Pulmonary artery endothelial cell (primary cell): ENCODE data around the gene DHRS7. TPM values are rescaled to one million over a fixed set of nuclear protein-coding genes. Genes with fewer than 3 reads are reported as not detected.
"Not testable (repeated sequence)": the region's sequence is repeated elsewhere in the genome, so short reads cannot be mapped to it uniquely, and the experiment has no call there.

Experiments
- DNase-seq: peaks from one replicate; pipeline ENCODE4 v3.0.0-alpha.2; 2011; ENCODE audit warnings: low read depth, low spot score
- total RNA-seq: library from RNA; depleted of rRNA; stranded (reverse); fragments of >200 nt; gene quantifications from 2 replicates; pipeline ENCODE4 v1.2.3, GENCODE V29; 2014

The DHRS7 gene
- total RNA-seq, 1 donor from 2014 or later = 63.6 TPM

DNA sequence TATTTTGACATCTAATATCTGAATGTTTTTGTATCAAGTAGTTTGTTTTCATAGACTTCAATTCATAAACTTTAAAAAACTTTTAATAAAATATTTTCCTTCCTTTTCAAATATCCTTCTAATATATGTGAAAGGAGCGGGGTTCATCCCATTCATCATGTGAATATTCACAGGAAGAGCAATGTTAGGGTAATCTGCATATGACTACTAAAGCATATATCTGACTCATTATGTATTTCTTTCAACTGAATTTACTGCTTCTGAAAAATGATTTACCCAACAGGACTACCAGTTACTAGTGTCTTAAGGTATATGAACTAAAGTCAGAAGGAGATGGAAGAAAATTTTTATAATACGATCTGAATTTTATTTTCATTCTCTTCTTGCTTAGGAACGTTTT is 30.5 kb downstream of the DHRS7 start:
- no peak for DNase-seq

DNA sequence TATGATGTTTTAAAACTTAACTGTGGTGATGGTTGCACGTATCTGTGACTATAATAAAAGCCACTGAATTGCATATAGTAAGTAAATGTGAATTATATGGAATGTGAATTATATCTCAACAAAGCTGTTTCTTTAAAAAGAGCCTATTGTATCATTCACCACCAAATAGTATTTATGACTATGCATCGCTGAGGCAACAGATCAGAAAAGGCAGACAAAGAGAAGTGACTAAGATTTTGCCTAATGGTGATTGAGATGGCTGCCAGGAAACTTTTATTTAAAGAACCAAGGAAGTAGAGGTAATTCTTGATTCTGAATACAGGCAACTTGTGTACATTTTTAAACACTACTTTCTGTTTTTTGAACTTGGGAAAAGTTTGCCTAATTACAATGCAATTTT is 31.7 kb downstream of the DHRS7 start:
- DNase-seq = no peak

DNA sequence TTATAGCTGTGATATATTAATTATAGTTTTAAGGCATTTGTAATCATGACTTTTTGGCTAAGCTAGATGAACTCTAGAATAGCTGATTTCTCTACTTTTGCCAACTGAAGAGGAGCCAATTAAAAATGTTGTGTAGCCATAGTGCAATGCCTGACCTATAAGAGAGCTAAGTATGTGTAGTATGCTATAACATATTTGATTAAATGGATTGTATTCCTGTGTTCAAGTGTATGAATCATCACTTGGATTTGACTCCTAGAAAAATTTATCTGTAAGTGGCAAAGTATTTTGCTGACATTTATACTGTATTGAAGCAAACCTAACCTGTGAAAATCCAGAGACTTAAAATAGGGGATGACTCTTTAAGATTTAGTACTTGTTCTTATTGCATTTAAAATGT is 39.3 kb downstream of the DHRS7 start:
- no peak for DNase-seq

DNA sequence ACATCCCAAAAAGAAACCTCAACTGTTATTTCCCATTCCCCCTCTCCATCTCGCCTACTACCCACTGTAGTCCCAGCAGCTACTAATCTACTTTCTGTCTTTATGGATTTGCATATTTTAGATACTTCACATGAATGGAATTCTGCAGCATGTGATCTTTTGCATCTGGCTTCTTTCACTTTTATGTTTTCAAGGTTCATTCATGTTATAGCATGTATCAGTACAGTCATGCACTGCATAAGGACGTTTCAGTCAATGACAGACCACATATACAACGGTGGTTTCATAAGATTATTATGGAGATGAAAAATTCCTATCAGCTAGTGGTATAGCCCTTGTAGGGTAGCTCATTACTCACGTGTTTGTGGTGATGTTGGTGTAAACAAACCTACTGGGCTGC is 49.0 kb downstream of the DHRS7 start:
- DNase-seq = no peak

DNA sequence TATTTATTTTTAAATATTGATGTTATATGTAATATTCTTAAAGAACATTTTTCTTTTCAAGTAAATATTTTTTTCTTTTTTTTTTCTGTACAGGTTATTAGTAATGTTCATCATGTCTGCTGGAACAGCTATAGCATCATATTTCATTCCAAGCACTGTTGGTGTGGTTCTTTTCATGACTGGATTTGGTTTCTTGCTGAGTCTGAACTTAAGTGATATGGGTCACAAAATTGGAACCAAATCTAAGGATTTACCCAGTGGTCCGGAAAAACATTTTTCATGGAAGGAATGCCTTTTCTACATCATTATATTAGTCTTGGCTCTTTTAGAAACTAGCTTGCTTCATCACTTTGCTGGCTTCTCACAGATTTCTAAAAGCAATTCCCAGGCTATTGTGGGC is 50.3 kb downstream of the DHRS7 start:
- DNase-seq = no peak

DNA sequence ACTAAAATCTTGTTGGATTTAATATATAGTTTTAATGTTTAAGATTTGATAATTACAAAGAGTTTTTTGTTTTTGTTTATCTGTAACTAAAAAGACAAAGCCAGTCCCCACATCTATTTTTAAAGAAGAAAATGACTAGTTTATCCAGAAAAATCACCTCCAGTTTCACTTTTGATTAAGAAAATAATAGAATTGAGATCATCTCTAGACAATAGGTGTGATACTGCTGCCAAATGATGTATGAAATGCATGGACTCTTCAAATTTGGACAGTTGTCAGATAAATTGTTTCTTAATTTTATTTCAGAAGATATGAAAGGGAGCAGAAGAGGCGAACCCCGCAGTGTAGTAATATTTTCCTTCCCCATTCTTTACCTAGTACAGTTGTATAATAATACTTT is 53.5 kb downstream of the DHRS7 start:
- DNase-seq = no peak

DNA sequence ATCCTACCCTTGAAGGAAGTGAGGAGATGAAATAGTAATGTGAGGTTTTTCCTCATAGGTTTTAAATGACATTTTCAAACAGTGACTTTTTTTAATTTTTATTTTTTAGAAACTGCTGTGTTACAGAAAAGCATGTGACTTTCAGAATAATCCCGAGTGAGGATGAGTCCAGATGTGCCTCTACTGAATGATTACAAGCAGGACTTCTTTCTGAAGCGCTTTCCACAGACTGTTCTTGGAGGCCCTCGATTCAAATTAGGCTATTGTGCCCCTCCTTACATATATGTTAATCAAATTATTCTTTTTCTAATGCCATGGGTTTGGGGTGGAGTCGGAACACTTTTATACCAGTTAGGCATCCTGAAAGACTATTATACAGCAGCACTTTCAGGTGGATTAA is 57.7 kb downstream of the DHRS7 start:
- no peak for DNase-seq

DNA sequence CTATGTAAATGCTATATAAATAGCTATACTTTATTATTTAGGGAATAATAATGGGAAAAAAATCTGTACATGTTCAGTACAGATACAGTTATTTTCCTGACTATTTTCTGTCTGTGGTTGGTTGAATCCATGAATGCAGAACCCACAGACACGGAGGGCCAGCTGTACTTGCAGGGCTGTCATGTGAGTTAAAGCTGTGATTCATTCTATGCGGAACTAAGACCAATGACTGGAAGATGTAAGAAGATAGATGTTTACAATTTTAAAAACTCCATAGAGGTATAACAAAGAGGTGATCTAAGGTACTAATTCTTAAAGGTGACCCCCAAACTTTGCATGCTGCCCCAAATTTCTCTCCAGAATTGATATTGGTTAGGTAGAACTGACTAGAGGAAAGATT is 58.9 kb downstream of the DHRS7 start:
- no peak for DNase-seq

DNA sequence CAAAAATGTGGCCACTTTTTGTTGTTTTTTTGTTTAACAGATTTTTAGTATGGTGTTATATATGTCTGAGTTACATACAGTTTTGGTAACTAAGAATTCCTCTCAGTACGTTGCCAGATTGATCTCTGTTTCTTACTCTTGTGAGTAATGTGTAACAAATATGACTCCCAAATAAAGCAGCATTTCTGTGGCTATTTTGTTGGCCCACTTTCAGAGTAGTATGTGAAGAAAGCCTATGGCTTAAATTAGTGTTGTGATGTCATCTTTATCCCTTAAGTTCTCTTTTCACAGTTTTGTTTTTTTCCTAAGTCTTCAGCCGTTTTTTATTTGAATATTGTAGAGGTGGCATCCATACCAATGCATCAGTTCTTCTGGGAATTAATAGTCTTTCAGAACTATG is 62.8 kb downstream of the DHRS7 start:
- DNase-seq = no peak

DNA sequence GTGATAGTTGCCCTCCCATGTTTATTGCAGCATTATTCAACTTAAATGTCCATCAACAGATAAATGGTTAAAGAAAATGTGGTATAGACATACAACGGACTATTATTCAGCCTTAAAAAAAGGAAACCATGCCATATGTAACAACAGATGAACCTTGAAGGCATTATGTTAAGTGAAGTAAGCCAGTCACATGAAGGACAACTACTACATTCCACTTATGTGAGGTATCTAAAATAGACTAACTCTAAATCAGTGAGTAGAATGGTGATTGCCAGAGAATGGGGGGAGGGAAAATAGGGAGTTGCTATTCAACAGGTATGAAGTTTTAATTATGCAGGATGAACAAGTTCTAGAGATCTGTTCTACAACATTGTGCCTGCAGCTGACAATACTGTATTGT is 63.4 kb downstream of the DHRS7 start:
- no peak for DNase-seq

DNA sequence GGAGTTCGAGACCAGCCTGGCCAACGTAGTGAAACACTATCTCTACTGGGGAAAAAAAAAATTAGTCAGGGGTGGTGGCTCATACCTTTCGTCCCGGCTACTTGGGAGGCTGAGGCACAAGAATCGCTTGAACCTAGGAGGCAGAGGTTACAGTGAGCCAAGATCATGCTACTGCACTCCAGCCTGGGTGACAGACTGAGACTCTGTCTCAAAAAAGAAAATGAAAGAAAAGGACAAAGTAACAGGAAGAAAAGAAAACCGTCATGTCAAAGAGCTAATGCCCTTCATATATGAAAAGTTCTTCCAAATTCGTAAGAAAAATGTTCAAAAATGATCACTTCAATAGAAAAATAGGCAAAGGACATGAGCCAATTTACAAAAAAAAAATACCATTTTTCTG is 65.3 kb downstream of the DHRS7 start:
- DNase-seq = not testable (repeated sequence)

DNA sequence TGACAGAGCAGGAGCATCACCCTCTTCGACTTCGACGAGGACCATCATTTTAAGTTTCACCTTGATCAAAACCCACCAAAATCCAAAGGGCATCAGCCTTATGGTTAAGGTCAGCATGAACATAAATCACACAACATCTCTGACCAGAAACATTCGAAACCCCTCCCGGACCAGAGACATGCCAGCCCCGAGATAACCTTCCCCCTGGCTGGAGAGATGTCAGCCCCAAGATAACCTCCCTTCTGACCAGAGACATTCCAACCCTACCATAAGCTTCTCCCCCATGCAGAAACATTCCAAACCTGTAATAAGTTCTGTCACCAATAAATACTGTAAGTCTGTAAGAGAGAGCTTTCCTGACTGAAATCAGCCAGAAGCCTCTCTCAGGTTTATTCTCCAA is 67.2 kb downstream of the DHRS7 start:
- no peak for DNase-seq

DNA sequence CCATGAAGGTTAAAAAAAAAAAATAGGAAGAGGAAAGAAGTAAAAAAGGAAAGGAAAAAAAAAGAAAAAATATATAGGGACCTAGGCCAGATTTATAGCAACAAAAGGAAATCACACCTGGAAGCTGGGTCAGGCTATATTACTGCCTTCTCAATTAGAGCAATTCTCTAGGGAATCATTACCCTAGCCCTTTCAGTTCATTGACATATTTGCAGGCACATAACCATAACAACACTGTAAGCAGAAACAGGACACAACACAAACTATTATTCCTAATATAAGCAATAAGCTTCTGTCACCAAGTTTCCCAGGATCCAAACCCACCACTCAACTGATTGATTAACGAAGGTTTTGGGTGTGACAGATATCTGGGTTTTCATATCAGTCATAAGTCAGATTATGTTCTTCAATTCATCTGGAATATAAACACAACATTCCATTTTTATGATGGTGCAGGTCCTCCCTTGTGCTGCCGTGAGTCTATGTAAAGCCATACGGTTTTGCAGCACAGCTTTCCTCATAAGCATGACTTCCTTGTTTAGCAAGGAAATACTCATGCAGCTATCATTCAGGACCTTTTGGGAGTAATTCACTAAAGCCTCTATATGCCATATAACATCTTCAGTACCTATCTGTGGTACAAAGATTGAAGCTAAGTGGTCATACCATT is 69.3 kb downstream of the DHRS7 start:
- DNase-seq = no peak

DNA sequence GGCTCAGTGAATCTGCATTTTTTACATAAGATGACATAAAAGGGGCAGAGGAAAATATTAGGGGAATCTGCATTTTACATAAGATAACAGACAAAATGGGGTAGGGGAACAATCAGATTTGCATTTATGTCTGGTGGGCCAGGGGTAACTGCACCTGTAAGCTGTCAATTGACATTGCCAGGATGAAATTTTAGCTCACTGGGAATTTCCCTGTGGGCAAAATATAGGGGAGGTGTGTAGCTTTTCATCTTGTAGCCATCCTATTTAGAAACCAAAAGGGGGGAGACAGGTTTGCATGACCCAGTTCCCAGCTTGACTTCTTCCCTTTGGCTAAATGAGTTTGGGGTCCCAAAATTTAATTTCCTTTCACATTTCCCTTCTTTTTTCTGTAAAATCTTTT is 70.0 kb downstream of the DHRS7 start:
- DNase-seq = no peak

DNA sequence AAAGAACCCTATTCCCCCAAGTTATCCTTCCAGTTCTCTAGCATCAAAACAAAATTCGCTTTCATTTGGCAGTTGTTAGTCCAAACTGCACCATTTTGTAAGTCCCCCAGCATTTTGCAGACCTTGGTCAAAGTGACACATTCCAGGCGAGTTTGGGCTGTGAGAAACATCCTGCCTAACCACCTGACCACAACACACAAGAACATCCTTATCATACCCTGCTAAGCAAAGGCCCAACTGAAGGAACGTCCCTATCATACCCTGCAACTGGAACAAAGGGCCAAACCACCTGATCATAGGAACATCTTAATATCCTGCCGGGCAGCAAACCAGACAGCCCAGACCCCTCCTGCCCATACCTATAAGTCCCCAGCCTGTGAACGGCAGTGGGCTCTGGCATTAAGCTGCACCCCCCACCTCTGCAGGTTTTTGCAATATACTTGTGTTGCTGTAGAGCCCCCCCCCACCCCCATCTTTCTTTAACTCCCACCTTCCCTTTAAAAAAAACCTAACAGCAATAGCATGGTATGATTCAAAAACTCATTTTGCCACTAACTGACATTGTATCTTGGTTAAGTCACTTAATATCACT is 70.8 kb downstream of the DHRS7 start:
- DNase-seq = no peak

Other genes with a start within 250 kb of the DHRS7 start
- not detected in 2 replicates for gene LRRC9, start 245.3 kb downstream of the DHRS7 start, total RNA-seq
- gene PCNX4, start 73.5 kb downstream of the DHRS7 start, total RNA-seq = 38.3 and 45.6 TPM in 2 replicates
- 14.7 and 26.2 TPM in 2 replicates for gene PPM1A, start 83.8 kb upstream of the DHRS7 start, total RNA-seq